GM23338 (cell line): ENCODE data around the gene SSMEM1. TPM values are rescaled to one million over a fixed set of nuclear protein-coding genes. Genes with fewer than 3 reads are reported as not detected.

Source experiments
- ATAC-seq: fragments of 200-7000 bp; cut with Tn5 transposase; 3 replicates; pipeline ENCODE4 v1.9.1; 2020
- DNase-seq: peaks from one replicate; pipeline ENCODE4 v3.0.0-alpha.2; 2015; ENCODE audit warnings: low spot score
- H2AFZ ChIP-seq: fragments of 200-600 bp; sonication (generic); 2 replicates; pipeline ENCODE4 v1.8.0; 2016; ENCODE audit warnings: antibody characterized with exemption, mild to moderate bottlenecking, moderate library complexity
- H3F3A ChIP-seq: fragments of 200-600 bp; sonication (generic); replicated peaks from 2 replicates; pipeline ENCODE4 v1.8.0; 2017; ENCODE audit warnings: antibody characterized with exemption, mixed run types, low read depth
- H3K27ac ChIP-seq: fragments of 200-600 bp; sonication (generic); 2 replicates; pipeline ENCODE4 v1.6.1; 2016; ENCODE audit warnings: low read depth
- H3K27me3 ChIP-seq: fragments of 200-600 bp; sonication (generic); 2 replicates; pipeline ENCODE4 v1.8.0; 2016; ENCODE audit warnings: mild to moderate bottlenecking, mixed run types, moderate library complexity; ENCODE audit not compliant: insufficient read depth
- H3K36me3 ChIP-seq: fragments of 200-600 bp; sonication (generic); 2 replicates; pipeline ENCODE4 v1.8.0; 2016; ENCODE audit warnings: mild to moderate bottlenecking; ENCODE audit not compliant: insufficient read depth
- H3K4me1 ChIP-seq: fragments of 200-600 bp; sonication (generic); 2 replicates; pipeline ENCODE4 v1.8.0; 2016; ENCODE audit warnings: mild to moderate bottlenecking, moderate library complexity; ENCODE audit not compliant: insufficient read depth
- H3K4me2 ChIP-seq: fragments of 200-600 bp; sonication (generic); 2 replicates; pipeline ENCODE4 v1.7.1; 2017; ENCODE audit warnings: mixed run types
- H3K4me3 ChIP-seq: fragments of 200-600 bp; sonication (generic); 2 replicates; pipeline ENCODE4 v1.6.1; 2016; ENCODE audit warnings: mixed run types
- H3K79me2 ChIP-seq: fragments of 200-600 bp; sonication (generic); replicated peaks from 2 replicates; pipeline ENCODE4 v1.8.0; 2017; ENCODE audit warnings: mild to moderate bottlenecking; ENCODE audit not compliant: insufficient read depth
- H3K9me2 ChIP-seq: fragments of 200-600 bp; sonication (generic); 2 replicates; pipeline ENCODE4 v1.8.0; 2017; ENCODE audit not compliant: insufficient read depth
- H4K20me1 ChIP-seq: fragments of 200-600 bp; sonication (generic); replicated peaks from 2 replicates; pipeline ENCODE4 v1.8.0; 2017; ENCODE audit warnings: mild to moderate bottlenecking; ENCODE audit not compliant: insufficient read depth
- H3K27ac Mint-ChIP-seq: 2 replicates; pipeline ENCODE4 v1.8.0; 2020; ENCODE audit warnings: inconsistent platforms, mild to moderate bottlenecking, moderate library complexity, mixed read lengths
- H3K27me3 Mint-ChIP-seq: 3 replicates; pipeline ENCODE4 v1.8.0; 2022; ENCODE audit warnings: low read depth, mild to moderate bottlenecking, moderate library complexity, mixed read lengths, inconsistent platforms; ENCODE audit not compliant: insufficient read depth, poor library complexity
- H3K36me3 Mint-ChIP-seq: 3 replicates; pipeline ENCODE4 v1.8.0; 2021; ENCODE audit warnings: low read depth, mild to moderate bottlenecking, inconsistent platforms, moderate library complexity, mixed read lengths
- H3K4me1 Mint-ChIP-seq: 3 replicates; pipeline ENCODE4 v1.8.0; 2020; ENCODE audit warnings: mild to moderate bottlenecking, inconsistent platforms, mixed read lengths
- H3K4me3 Mint-ChIP-seq: 3 replicates; pipeline ENCODE4 v1.8.0; 2021; ENCODE audit warnings: moderate library complexity, mild to moderate bottlenecking, inconsistent platforms, mixed read lengths
- H3K9me3 Mint-ChIP-seq: 3 replicates; pipeline ENCODE4 v1.8.0; 2020; ENCODE audit warnings: moderate library complexity, mild to moderate bottlenecking, inconsistent platforms, mixed read lengths
- CREB1 ChIP-seq: fragments of 250-450 bp; sonication (Bioruptor Pico); IDR thresholded peaks from 2 replicates; pipeline ENCODE4 v1.5.0; 2020; ENCODE audit warnings: low read depth, mild to moderate bottlenecking, moderate library complexity
- ETS1 ChIP-seq: IDR thresholded peaks from 2 replicates; pipeline ENCODE4 v1.6.1; 2016; ENCODE audit warnings: antibody characterized with exemption
- EZH2 ChIP-seq: fragments of 200-600 bp; sonication (generic); IDR thresholded peaks from one replicate; pipeline ENCODE4 v1.8.0; 2017; ENCODE audit warnings: antibody characterized with exemption, mild to moderate bottlenecking, low read depth; ENCODE audit not compliant: unreplicated experiment
- EZH2phosphoT487 ChIP-seq: fragments of 200-600 bp; sonication (generic); IDR thresholded peaks from one replicate; pipeline ENCODE4 v1.8.1; 2018; ENCODE audit warnings: antibody characterized with exemption; ENCODE audit not compliant: unreplicated experiment
- JUNB ChIP-seq: IDR thresholded peaks from one replicate; pipeline ENCODE4 v1.6.1; 2016; ENCODE audit warnings: antibody characterized with exemption; ENCODE audit not compliant: unreplicated experiment
- NANOG ChIP-seq: IDR thresholded peaks from 2 replicates; pipeline ENCODE4 v1.6.1; 2016; ENCODE audit warnings: antibody characterized with exemption, borderline replicate concordance
- POLR2AphosphoS5 ChIP-seq: IDR thresholded peaks from 2 replicates; pipeline ENCODE4 v1.6.1; 2016; ENCODE audit warnings: antibody characterized with exemption, low read depth
- ZNF114 ChIP-seq: fragments of 250-450 bp; sonication (Bioruptor Pico); IDR thresholded peaks from 2 replicates; pipeline ENCODE4 v1.5.0; 2020; ENCODE audit warnings: mild to moderate bottlenecking, moderate library complexity
- ZNF331 ChIP-seq: fragments of 250-450 bp; sonication (Bioruptor Pico); IDR thresholded peaks from 2 replicates; pipeline ENCODE4 v1.5.0; 2020; ENCODE audit warnings: low read depth, mild to moderate bottlenecking, moderate library complexity
- ZNF462 ChIP-seq: fragments of 250-450 bp; sonication (Bioruptor Pico); IDR thresholded peaks from 2 replicates; pipeline ENCODE4 v1.5.0; 2020; ENCODE audit warnings: mild to moderate bottlenecking, moderate library complexity
- polyA plus RNA-seq: library from polyadenylated mRNA; unstranded; fragments of >200 nt; fragmentation: Nextera tagmentation; extraction: Ambion mirVana; gene quantifications from 2 replicates; pipeline ENCODE4 v1.2.1, GENCODE V29; 2016
- total RNA-seq: library from RNA; depleted of rRNA; stranded (reverse); fragments of >200 nt; shearing (Covaris generic); gene quantifications from 2 replicates; pipeline ENCODE4 v1.2.3, GENCODE V29; 2014

SSMEM1 gene
- total and polyA plus RNA-seq, 2 experiments from 2014 or later: not detected

GRCh38 chr7:130187360-130187759 lies 20.3 kb upstream of the SSMEM1 start (continued):
- TF ChIP-seq ZNF462 (CRISPR knock-in tag) (no peak), ZNF331 (no peak)

- Mint-ChIP-seq H3K36me3 (peaks cover 39% of the 10 kb centered on the region), H3K27me3 (no peaks in the 10 kb centered on the region), H3K27ac (no peak overlapping the region), H3K9me3 (no peaks in the 10 kb centered on the region), H3K4me3 (no peak overlapping the region), H3K4me1 (no peaks in the 10 kb centered on the region)
- Histone ChIP-seq H3K4me3 (no peak overlapping the region), H2AFZ (no peak overlapping the region), H3K4me1 (no peaks in the 10 kb centered on the region), H3K27me3 (no peaks in the 10 kb centered on the region), H3F3A (no peaks in the 10 kb centered on the region), H3K36me3 (peaks cover 9% of the 10 kb centered on the region), H4K20me1 (0 out of 2 replicates have a peak, but pooled peaks cover 2% of the 10 kb centered on the region), H3K4me2 (no peak overlapping the region), H3K79me2 (peaks cover 18% of the 10 kb centered on the region), H3K9me2 (no peaks in the 10 kb centered on the region), H3K27ac (no peak overlapping the region)
- ATAC-seq (no peak), DNase-seq (no peak)
- no peak for TF ChIP-seq ZNF114
- TF ChIP-seq NANOG: no peak
- TF ChIP-seq ZNF462 (CRISPR knock-in tag): no peak
- TF ChIP-seq EZH2: no peak
- no peak for TF ChIP-seq JUNB
- no peak for TF ChIP-seq EZH2phosphoT487
- no peak for TF ChIP-seq CREB1
- TF ChIP-seq POLR2AphosphoS5: no peak
- TF ChIP-seq ETS1: no peak
These were observed 18.3 kb upstream of the SSMEM1 start for GRCh38 chr7:130189343-130189742.
